Measurements from ENCODE around the gene TBC1D5.

TBC1D5 gene

DNA sequence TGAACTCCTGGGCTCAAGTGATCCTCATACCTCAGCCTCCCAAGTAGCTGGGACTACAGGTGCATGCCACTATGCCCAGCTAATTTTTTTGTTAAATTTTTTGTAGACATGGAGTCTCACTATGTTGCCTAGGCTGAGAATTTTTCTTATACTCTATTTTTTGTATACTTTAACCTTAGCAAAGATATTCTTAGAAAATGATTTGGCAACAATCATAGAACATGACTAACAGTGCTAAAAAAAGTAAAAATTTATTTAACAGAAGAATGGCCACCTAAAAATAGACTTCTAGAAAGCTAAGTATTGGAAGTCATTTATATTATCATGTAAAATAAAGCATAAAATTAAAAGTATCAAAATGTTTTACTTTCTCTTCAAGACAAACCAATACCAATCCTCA, 535.4 kb downstream of the TBC1D5 start:
- no peak overlapping the region for H3K4me3 ChIP-seq (ENCODE audit: low read depth, low read length)
- TF ChIP-seq, protein P1, sequence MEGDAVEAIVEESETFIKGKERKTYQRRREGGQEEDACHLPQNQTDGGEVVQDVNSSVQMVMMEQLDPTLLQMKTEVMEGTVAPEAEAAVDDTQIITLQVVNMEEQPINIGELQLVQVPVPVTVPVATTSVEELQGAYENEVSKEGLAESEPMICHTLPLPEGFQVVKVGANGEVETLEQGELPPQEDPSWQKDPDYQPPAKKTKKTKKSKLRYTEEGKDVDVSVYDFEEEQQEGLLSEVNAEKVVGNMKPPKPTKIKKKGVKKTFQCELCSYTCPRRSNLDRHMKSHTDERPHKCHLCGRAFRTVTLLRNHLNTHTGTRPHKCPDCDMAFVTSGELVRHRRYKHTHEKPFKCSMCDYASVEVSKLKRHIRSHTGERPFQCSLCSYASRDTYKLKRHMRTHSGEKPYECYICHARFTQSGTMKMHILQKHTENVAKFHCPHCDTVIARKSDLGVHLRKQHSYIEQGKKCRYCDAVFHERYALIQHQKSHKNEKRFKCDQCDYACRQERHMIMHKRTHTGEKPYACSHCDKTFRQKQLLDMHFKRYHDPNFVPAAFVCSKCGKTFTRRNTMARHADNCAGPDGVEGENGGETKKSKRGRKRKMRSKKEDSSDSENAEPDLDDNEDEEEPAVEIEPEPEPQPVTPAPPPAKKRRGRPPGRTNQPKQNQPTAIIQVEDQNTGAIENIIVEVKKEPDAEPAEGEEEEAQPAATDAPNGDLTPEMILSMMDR (IDR thresholded peaks at IDR 0.05; ENCODE audit: borderline replicate concordance, insufficient read depth, low read depth, low read length), result no peak

DNA sequence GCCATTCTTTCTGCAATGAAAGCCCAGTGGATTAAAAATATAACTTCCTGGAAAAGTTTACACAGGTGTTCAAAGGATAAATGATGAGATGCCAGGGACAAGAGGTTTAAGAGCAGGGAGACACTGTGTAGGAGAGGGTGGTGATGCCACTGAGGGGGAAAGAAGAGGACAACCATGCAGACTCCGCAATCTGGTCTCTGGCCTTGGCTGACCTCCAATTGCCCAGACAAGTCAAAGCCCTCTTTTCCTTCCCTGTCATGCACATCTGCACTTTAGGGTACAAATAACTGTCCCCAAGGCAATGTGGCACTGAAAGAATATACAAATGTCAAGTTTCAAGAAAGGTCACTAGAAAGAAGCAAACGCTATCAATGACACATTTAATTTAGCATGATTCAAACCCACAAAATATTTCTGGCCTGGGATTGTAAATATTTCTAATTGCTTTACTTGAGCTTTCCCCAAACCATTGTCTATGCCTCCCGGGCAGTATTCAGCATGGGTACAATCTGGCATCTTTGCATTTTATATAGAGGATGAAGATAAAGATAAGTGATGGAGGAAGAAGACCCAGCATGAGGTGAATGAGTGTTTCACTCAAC, 538.3 kb downstream of the TBC1D5 start:
- no peak overlapping the region for H3K4me3 ChIP-seq (ENCODE audit: low read depth, low read length)
- TF ChIP-seq, protein P1 (IDR thresholded peaks at IDR 0.05; ENCODE audit: borderline replicate concordance, insufficient read depth, low read depth, low read length), result no peak

DNA sequence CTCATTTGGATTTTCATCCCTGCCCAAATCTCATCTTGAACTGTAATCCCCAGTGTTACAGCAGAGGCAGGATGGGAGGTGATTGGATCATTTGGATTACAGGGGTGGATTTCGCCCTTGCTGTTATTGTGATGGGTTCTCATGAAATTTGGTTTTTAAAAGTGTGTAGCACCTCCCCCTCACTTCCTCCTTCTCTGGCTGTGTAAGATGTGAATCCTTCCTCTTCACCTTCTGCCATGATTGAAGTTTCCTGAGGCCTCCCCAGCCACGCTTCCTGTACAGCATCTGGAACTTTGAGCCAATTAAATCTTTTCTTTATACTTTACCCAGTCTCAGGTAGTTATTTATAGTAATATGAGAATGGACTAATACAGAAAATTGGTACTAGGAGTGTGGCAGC, 540.9 kb downstream of the TBC1D5 start:
- TF ChIP-seq, protein P1 (IDR thresholded peaks at IDR 0.05; ENCODE audit: borderline replicate concordance, insufficient read depth, low read depth, low read length), result no peak

DNA sequence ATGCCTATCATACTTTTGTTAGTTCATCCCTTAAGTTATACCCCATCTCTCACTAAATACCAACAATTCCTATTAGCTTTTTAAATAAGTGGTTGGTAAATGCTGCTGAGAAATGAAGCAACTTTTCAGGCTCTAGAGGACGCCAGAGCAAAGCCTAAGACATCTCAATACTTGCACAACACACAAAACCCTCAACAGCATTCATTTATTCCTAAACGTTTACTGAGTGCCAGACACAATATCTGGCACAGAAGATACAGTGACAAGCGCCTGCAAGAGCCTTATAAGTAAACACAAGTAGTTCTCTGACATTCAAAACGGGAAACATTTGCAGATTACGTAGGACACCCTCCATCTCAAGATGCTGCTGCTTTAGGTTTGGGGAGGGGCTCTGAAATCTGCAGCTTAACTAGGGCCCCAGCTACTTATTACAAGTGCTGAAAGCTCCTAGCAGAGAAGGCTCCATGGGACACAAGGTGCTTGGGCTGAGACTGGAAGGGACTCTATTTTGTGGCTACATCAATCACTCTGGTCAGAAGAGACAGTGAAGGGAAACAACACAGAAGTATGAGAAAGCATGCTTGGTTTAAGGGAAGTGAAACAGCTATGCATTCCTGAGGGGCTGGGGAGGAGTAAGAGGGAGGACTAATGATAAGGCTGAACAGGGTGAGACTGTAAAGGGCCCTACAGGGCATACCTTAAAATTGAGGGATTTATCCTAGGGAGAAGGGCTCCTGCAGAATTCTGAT, 546.4 kb downstream of the TBC1D5 start:
- TF ChIP-seq, protein P1 (IDR thresholded peaks at IDR 0.05; ENCODE audit: borderline replicate concordance, insufficient read depth, low read depth, low read length), result 0 out of 2 replicates have a peak, but pooled peaks have one; percentile 6
- no peak overlapping the region for H3K4me3 ChIP-seq (ENCODE audit: low read depth, low read length)

More for the DNA sequence above, 540.9 kb downstream of the TBC1D5 start:
- no peak overlapping the region for H3K4me3 ChIP-seq (ENCODE audit: low read depth, low read length)

DNA sequence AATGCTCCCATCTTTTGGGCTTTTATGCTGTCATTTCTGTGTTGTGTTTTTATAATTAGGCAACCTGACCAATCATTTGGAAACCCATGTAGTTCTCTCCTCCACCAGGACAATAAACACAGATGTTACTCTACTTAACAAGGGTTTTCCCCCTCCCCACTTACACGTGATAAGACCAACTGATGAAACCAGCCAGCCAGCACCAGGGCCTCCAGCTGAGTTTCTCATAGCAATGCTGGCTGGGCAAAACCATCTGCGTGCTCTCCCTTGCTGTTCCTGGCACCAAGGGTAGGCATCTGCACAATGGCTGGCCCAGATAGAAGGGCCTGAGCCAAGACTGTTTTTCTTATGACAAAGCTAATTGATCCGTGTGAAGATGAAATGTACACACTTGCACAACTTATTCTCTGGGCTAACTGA, 547.2 kb downstream of the TBC1D5 start:
- TF ChIP-seq, protein P1 (IDR thresholded peaks at IDR 0.05; ENCODE audit: borderline replicate concordance, insufficient read depth, low read depth, low read length), result no peak
- H3K4me3 ChIP-seq (ENCODE audit: low read depth, low read length), result no peak overlapping the region

DNA sequence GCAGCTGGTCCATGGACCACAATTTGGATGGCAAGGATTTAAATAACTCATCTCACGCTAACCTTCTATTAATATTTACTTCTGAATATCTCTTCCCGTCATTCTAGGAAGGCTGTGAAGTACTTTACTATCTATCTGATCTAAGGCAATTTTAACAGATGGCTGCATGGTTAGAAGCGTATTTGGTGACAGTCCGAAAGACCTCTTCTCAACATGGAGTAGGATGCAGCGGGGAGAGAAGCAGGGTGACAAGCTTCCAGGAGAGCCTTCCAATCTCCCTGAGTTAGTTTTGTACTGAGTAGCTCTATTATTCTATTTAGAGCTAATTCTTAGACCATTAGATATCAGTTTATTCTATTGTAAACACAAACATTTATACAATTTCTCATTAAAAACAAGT, 548.3 kb downstream of the TBC1D5 start:
- H3K4me3 ChIP-seq (ENCODE audit: low read depth, low read length), result no peak overlapping the region

More for the DNA sequence above, 548.3 kb downstream of the TBC1D5 start:
- TF ChIP-seq, protein P1 (IDR thresholded peaks at IDR 0.05; ENCODE audit: borderline replicate concordance, insufficient read depth, low read depth, low read length), result no peak

Data from GM12875 (cell line).